Muscle of arm (tissue), 12 donors: ENCODE data around the gene ART4. TPM values are rescaled to one million over a fixed set of nuclear protein-coding genes. Genes with fewer than 3 reads are reported as not detected.

Experiments used
- DNase-seq: peaks from one replicate; pipeline ENCODE4 v3.0.0-alpha.2; 2013
- polyA plus RNA-seq, 12 donors: library from polyadenylated mRNA; unstranded; fragments of 120-200 nt; gene quantifications; one replicate each; pipeline ENCODE4 v1.2.1, GENCODE V29; 2013; ENCODE audit not compliant: insufficient read length in 12 of 12

Gene ART4
- polyA plus RNA-seq, 12 donors: 0.05 to 0.43 (median 0.30) TPM; not detected in 4

DNA sequence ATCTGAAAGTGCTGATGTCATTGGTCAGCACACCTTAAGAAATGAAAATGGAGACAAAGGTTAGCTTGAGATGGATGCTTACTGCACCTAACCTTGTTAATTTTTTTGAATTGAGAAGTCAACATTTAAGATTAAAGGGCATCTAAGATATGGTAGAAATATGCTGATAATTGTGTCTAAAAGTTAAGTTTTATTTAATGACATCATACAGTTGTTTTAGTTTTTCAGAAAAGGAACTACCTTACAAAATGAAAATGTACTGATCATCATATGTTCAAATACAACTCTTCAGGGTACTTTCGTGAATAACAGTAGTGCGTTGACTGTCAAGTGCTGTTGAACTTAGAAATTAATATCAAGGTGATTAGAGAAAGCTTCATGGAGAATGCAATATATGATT, 31.8 kb downstream of the ART4 start:
- DNase-seq: no peak

DNA sequence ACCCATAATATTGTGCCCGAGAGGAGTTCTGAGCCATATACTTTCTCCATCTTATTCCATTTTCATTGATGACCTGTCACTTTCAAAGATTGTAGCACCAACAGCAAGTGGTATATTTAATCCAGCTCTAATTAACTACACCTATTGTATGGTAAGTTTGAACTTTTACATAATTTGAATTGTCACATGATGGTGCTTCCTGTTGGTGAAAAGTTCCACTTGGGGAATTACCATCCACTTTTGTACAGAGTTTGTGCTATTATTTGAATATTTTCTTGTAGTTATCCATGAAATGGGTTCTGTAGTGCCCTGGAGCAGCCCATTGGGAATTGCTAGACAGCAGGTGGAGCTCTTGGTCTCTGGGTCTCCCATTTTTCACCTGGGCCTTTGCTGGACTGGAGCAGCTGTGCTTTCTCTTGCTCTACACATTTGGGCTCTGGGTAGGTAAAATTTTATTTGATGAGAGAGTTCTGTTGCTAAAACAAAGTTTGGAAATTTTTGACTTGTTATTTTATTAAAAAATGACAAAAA, 32.3 kb downstream of the ART4 start:
- DNase-seq: no peak

DNA sequence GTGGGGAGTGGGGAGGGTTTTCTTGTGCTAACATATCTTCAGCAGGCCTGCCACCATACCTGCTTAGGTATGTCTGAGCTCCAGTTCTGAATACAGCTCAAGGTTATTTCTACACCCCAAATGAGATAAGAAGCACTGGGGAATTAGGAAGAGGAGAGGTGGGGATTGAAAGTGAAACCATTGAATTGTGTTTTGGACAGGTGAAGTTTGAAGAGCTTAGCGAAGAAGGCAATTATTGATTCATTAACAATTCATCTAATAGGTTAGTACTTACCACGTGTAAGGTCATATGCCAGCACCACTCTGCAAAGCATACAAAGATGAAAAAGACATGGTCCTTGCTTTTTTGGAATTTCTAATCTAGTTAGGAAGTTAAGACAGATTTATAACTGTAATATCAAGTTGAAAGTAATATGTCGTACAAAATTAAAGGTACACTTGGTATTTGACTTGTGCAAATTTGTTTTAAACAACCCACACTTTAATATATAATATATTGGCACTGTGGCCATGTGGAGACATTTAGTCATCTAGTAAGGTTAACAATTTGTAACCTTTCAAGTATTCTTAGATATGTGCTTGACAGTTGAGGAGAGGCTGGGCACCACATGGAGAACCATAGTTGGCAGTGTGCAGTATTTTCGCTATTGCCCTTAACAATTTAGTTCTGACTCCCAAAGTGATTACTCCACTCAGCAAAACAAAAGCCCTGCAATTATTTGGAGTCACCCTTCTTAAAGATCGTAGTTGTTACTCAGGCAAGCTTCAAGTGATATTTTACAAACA, 33.0 kb downstream of the ART4 start:
- no peak for DNase-seq

DNA sequence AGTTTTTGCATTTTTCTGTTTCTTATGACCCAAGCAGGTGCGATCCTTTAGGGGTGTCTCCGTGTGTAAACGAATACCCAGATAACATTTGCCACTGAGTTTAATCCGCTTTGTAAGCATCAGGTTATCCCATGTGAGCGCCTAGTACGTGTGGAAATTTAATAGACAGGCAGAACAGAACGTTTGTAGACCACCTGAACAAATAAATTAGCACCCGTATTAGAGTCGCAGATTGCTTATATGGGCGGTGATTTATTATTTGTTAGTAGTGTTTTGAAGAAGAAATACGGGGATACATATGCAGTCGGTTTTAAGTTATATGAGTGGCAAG, 39.5 kb downstream of the ART4 start:
- DNase-seq: no peak

DNA sequence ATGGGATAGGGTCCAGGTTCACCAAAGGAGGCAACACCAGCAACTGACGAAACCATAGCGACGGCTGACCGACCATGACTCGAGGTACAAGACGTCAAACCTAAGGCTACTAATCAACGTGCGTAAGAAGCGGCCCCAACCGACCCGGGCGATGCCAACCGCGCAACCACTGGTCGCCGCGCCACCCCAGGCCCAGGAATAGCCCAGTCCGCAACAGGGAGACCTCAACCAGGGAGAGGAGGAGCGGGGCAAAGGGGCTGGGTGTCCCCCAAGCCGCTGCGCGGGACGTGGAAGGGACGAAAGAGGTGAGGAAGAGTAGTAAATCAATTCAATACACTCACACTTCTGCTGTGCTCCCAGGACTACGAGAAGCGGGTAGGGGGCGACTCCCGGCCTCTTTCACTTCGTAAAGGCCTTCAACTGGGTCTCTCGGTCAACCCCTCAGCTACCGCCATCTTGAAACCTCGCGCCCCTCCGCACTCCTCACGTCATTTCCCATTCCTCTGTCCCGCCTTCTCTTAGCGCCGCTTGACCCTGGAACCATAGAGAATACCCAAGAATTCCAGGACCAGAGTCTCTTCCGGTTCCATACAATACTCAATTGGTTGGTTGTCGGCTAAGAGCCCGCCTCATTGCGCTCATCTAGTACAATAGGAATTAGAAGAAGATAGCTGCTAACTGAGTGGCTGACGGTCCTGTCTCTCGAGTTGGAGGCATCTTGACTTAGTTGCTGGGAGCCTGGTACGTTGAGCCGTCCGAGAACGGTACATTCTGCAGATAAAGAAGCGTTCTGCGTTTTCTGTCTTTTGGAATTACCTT, 40.1 kb downstream of the ART4 start, which contains the start of the genes C12orf60 and WBP11:
Gene C12orf60 (plus strand): TSS at position 660 of the 819 bp plus-strand sequence. CDS start 19,266 bp downstream, outside the sequence.
Gene WBP11 (minus strand): TSS at position 468 of the 819 bp plus-strand sequence. CDS start 2,095 bp downstream, outside the sequence.
- DNase-seq: peak; percentile 97

DNA sequence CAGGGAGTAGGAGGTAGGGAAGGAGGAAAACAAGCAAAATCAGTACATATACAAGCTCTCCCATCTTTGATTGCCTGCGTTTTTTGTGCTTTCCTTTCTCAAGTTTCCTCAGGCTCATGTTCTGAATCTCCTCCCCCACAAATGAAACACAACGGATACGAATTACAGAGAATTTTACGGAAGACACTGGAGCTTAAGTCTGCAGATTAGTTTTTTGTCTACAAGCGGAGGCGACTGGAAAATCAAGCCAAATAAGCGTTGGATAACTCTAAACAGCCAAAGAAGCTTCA, 40.7 kb downstream of the ART4 start:
- DNase-seq: no peak

DNA sequence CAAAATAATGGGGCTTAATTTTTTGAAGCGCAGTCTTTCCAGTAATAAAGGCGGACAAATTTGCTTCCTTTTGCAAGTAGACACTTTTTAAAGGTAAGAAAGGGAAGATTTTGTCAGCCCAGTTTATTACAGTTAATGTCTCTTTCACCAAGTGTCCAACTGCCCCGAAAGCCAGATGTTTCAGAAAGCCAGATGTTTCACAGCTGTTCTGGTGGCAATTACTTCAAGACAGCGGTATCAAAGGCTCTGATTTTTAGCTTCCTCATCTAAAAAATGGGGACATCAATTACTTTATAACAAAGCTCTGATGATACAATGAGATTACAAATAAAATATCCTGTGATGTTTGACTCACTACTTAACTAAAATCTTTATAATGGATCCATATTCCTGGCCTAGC, 41.1 kb downstream of the ART4 start:
- DNase-seq: no peak

DNA sequence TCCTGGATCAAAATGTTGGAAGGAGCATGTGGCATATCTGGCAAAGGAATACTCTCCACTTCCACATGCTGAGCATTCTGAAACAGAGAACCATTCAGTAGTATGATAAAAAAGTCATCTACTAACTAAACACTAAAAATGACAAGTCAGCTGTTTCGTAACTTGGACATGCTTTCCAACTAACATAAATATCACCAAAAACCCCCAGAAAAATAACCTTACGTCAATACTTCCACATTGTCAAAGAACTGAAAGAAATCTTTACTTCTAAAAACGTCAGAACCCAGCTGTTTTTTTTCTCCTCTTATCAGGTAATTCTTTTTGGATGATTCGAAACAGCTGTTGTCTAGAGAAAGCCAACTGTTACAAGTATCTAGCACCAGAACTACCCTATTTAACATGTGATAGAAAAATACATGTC, 48.3 kb downstream of the ART4 start:
- no peak for DNase-seq

DNA sequence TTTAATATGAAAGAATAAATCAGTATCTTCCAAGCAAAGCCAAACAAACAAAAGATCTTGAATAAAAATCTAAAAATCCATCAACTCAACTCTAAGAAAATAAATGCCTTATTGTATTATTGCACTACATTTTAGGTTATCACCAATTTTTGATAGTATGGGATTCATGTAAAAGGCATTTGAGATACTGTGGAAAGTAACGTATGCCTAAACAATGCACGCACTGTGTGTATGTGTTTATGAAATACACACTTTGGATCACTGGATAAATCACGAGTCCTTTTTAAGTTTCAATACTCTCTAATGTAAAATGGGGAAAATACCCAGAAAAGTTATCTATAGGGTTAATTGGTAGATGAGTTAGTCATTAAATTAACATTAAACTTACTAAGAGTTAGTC, 57.8 kb downstream of the ART4 start:
- no peak for DNase-seq

DNA sequence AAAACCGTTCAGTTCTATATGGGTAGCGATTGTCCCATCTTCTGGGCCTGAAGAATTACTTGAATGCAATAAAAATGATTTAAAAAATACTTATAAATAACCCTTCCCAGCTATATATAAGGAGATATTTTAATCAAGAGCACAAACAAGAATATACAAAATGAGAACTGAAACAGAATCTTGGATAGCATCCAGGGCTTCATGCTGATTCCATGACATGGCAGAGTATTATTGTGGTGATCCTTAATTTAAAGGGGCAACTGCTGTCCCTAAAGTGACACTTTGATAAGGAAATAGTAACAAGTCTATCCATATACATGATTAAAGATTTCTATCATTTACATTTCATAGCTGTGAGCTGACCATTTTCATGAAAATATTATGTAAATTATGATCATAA, 58.9 kb downstream of the ART4 start:
- no peak for DNase-seq

DNA sequence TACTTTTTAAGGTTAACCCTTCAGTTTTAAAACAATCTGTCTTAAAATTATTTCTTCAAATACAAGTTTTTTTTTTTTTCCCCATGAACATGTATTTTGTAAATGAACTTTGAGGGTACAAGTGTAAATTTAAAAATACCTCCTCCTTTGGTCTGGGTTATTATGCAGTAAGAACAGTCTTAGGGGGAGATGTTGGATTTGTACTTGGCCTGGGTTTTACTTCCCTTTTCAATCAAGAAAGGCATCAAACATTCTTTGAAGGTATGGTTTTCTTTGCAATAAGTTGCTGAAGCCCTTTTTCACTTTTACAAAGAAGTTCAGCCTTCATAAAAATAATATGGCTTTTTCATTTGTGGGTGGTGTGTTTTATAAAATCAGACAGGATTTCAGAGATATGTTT, 60.6 kb downstream of the ART4 start:
- DNase-seq: no peak

DNA sequence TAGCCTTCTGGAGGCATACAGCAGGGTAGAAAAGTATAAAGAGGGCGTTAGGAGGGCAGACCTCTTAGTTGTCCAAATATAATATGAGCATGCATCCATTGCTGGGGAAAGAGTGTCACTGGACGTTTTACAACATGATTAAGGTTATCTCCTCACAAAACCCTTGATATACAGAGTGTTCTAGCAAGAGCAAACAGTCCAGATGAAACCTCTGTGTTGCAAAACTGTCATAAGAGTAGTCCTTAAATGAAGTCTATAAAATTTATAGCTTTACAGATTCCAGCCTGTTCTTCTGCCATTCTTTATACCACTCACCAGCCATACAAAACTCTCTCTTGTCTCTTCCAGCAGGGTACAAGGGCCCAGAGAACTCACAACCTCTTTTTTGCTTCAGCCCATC, 61.8 kb downstream of the ART4 start:
- DNase-seq: no peak

DNA sequence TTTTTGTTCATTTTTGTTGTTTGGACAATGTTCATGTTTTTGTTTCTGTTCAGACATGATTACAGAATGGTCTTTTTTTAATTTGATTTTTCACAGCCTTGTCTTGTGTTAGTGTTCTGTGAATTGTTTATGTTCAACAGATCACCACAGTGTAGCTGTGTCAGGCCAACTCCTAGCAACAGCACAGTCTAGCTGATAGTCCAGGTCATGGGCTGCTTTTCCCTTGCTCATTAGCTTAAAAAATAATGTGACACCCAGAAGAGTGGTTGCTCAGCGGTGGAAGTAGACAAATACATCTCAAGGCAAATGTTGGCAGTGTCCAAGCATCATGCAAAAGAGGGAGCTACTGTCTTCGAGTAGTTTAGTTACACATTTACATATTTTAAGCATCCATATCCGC, 62.5 kb downstream of the ART4 start:
- DNase-seq: no peak

DNA sequence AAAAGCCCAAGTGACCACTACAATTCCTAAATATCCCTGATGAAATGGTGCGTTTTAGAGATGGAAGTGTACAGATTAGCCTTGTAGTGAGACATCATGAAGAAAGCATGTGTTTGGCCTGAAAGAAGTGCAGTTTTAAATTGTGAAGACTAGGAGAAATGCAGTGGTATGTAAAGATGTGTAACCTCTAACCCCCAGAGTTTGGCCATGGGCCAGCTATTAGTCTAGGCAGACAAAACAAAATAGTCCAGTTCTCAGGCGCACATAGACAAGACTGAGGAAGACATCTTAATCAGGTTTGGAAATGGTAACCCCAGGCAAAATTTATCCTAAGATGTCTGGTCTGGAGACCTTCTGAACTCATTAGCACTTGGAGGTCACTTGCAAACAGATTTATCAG, 63.5 kb downstream of the ART4 start:
- DNase-seq: no peak

DNA sequence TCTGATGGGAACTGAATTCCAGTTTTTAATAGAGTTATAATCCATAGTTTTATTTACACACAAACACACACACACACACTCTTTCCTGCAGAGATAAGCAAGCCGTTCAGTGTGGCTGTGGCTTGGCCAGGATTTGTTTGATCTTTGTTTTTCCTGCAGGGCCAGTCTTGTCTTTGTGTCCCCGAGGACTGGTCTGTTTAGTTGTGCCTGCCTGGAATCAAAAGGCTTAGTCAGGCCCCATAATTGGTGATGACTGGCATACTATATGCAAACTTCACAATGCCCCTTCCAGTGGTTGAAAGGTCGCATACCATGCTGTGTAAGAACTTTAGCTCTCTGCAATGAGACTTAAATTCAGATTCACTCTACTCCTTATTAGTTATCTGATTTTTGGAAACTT, 66.1 kb downstream of the ART4 start:
- no peak for DNase-seq

DNA sequence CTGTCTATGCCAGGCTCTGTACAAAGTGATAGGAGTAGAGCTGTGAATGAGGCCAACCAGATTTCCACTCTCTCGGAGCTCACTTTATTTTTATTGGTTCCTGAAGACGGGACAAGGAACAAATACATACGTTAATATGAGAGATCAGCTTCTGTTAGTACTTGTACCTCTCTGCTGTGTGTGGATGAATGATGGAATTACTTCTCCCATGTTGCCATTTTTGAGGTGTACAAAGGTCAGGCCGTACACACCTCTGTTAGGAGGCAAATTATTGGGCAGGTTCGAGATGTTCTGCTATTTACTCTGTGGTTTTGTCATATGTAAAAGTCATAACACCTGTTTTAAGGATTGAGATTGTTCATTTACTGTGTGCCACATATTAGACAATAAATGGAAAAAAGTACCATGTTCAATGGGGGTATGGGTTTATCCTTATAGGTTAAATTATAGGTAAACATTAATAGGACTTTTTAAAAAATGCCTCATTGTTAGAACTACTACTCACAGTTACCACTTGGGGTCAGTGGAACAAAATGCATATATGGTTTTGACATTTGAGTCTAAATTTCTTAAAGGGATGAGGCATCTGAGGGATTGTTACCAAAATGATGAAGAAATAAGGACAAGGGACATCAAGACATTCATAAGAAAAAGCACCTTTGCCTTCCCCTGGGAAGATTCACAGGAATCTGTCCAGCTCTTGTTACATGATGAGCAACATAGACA, 66.9 kb downstream of the ART4 start:
- DNase-seq: no peak

DNA sequence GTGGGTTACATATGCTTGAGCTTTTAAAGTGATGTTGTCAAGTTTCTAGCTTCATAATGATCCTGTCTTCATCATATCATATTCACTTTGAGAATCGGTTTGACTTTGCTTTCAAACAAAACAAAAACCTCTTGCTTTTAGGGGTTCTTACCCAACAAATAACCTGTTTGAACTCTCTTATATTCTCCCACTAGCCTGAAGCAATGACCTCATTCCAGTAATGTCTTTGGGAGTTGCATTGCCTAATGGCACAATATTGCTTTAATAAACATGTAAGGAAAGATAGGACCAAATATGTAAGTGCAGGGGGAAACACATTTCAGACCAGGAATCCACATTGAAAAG, 67.7 kb downstream of the ART4 start:
- DNase-seq: no peak

Other genes starting within 250 kb of the ART4 start
- gene GUCY2C, start 146.9 kb downstream of the ART4 start, polyA plus RNA-seq: 1 to 10 TPM in 1 of 12 donors, under 1 TPM in 10, not detected in 1; 0.23 to 7.1 (median 0.33) TPM
- 10 to 100 TPM in 11 of 12 donors, not detected in 1; 57.7 to 87.1 (median 67.1) TPM for gene WBP11, start 40.0 kb downstream of the ART4 start, polyA plus RNA-seq
- 1 to 10 TPM in 9 of 12 donors, under 1 TPM in 1, not detected in 2; 0.87 to 2.3 (median 1.3) TPM for gene C12orf60, start 39.9 kb downstream of the ART4 start, polyA plus RNA-seq
- gene SMCO3, start 29.3 kb downstream of the ART4 start, polyA plus RNA-seq: under 1 TPM in 9 of 12 donors, not detected in 3; 0.05 to 0.39 (median 0.20) TPM
- 100 to 1,000 TPM in 11 of 12 donors, not detected in 1; 117 to 441 (median 236) TPM for gene MGP, start 42.3 kb upstream of the ART4 start, polyA plus RNA-seq
- gene ERP27, start 95.0 kb upstream of the ART4 start, polyA plus RNA-seq: 1 to 10 TPM in 1 of 12 donors, under 1 TPM in 9, not detected in 2; 0.18 to 1.7 (median 0.31) TPM
- gene ARHGDIB, start 118.1 kb upstream of the ART4 start, polyA plus RNA-seq: 100 to 1,000 TPM in 1 of 12 donors, 10 to 100 TPM in 10, not detected in 1; 30.3 to 111 (median 39.5) TPM
- gene PDE6H, start 129.5 kb upstream of the ART4 start, polyA plus RNA-seq: not detected